Liver (tissue), 9 donors: ENCODE measurements around the gene PLAC9. TPM values are rescaled to one million over a fixed set of nuclear protein-coding genes. Genes with fewer than 3 reads are reported as not detected.

ENCODE experiments used
- DNase-seq: peaks from one replicate; pipeline ENCODE4 v3.0.0-alpha.2; 2017; ENCODE audit warnings: low spot score
- H3K27ac ChIP-seq, 2 donors: one replicate each; pipeline ENCODE4 v1.7.0; 2013; ENCODE audit warnings: inconsistent platforms in 2 of 2, low read length in 2 of 2, control low read depth in 1 of 2, low read depth in 1 of 2, mild to moderate bottlenecking in 1 of 2
- H3K27me3 ChIP-seq, 4 donors: one replicate each; pipeline versions ENCODE4 v1.6.1 to v1.7.0; 2013; ENCODE audit warnings: low read length in 3 of 4, inconsistent platforms in 1 of 4, mild to moderate bottlenecking in 1 of 4, moderate library complexity in 1 of 4; ENCODE audit not compliant: control insufficient read depth in 4 of 4, insufficient read depth in 4 of 4
- H3K36me3 ChIP-seq, 4 donors: one replicate each; pipeline versions ENCODE4 v1.6.1 to v1.7.0; 2013; ENCODE audit warnings: low read length in 3 of 4, mild to moderate bottlenecking in 3 of 4, low read depth in 1 of 4, moderate library complexity in 1 of 4; ENCODE audit not compliant: control insufficient read depth in 4 of 4, insufficient read depth in 3 of 4
- H3K4me1 ChIP-seq, 4 donors: one replicate each; pipeline versions ENCODE4 v1.6.1 to v1.7.0; 2013; ENCODE audit warnings: low read length in 3 of 4, mild to moderate bottlenecking in 3 of 4, moderate library complexity in 1 of 4; ENCODE audit not compliant: control insufficient read depth in 4 of 4, insufficient read depth in 4 of 4
- H3K4me3 ChIP-seq, 3 donors: one replicate each; pipeline versions ENCODE4 v1.6.1 to v1.7.0; 2013; ENCODE audit warnings: low read length in 3 of 3, control low read depth in 1 of 3, low read depth in 1 of 3, mild to moderate bottlenecking in 1 of 3
- H3K9ac ChIP-seq, 2 donors: one replicate each; pipeline ENCODE4 v1.7.0; 2013; ENCODE audit warnings: low read length in 2 of 2, mild to moderate bottlenecking in 2 of 2, moderate library complexity in 2 of 2, control low read depth in 1 of 2, low read depth in 1 of 2
- H3K9me3 ChIP-seq, 4 donors: one replicate each; pipeline versions ENCODE4 v1.6.1 to v1.7.0; 2013; ENCODE audit warnings: low read length in 3 of 4; ENCODE audit not compliant: control insufficient read depth in 4 of 4
- CTCF ChIP-seq: fragments of 150-350 bp; IDR thresholded peaks from 2 replicates; pipeline ENCODE4 v1.5.1; 2017; ENCODE audit warnings: improper control_type of control experiment, low read depth, low read length; ENCODE audit not compliant: missing input control
- EGR1 ChIP-seq, 2 donors: IDR thresholded peaks; 2 replicates each; pipeline ENCODE4 v1.6.1; 2016 to 2018; ENCODE audit warnings: antibody characterized with exemption in 2 of 2, low read depth in 2 of 2
- FOXA1 ChIP-seq: IDR thresholded peaks from 2 replicates; pipeline ENCODE4 v1.6.1; 2016; ENCODE audit warnings: antibody characterized with exemption
- FOXA2 ChIP-seq: IDR thresholded peaks from 2 replicates; pipeline ENCODE4 v1.6.1; 2016; ENCODE audit warnings: antibody characterized with exemption
- GABPA ChIP-seq, 2 donors: IDR thresholded peaks in 1 of 2; conservative IDR thresholded peaks in 1 of 2; 2 replicates each; pipeline ENCODE4 v1.6.1; 2016; ENCODE audit warnings: antibody characterized with exemption in 2 of 2, mild to moderate bottlenecking in 1 of 2, moderate library complexity in 1 of 2
- HNF4A ChIP-seq, 2 donors: conservative IDR thresholded peaks; 2 replicates each; pipeline ENCODE4 v1.6.1; 2016; ENCODE audit warnings: antibody characterized with exemption in 2 of 2, mild to moderate bottlenecking in 2 of 2
- HNF4G ChIP-seq: IDR thresholded peaks from 2 replicates; pipeline ENCODE4 v1.6.1; 2016; ENCODE audit warnings: antibody characterized with exemption
- JUND ChIP-seq, 2 donors: IDR thresholded peaks; 2 replicates each; pipeline ENCODE4 v1.6.1; 2016; ENCODE audit warnings: antibody characterized with exemption in 2 of 2
- REST ChIP-seq: IDR thresholded peaks from 2 replicates; pipeline ENCODE4 v1.6.1; 2016; ENCODE audit warnings: antibody characterized with exemption, mild to moderate bottlenecking
- YY1 ChIP-seq: IDR thresholded peaks from 2 replicates; pipeline ENCODE4 v1.6.1; 2016; ENCODE audit warnings: antibody characterized with exemption, mild to moderate bottlenecking
- ZBTB33 ChIP-seq: IDR thresholded peaks from 2 replicates; pipeline ENCODE4 v1.6.1; 2016; ENCODE audit warnings: antibody characterized with exemption
- WGBS: extraction: QIAGEN DNeasy Blood & Tissue Kit; methylation state at CpG from one replicate; pipeline ENCODE4 v1.1.7; 2013; 5-methylcytosine and 5-hydroxymethylcytosine counted together
- polyA plus RNA-seq, 2 donors: library from polyadenylated mRNA; stranded (reverse) in 1 of 2; unstranded in 1 of 2; fragments of 200-250 nt in 1 of 2; fragments of >200 nt in 1 of 2; fragmentation: Nextera tagmentation in 1 of 2; extraction: Ambion mirVana in 1 of 2; gene quantifications; one replicate each; pipeline versions ENCODE4 v1.2.1 to v1.2.3, GENCODE V29; 2013 to 2015
- total RNA-seq, 2 donors: library from RNA; depleted of rRNA; stranded (reverse); fragments of >200 nt; gene quantifications; one replicate each; pipeline ENCODE4 v1.2.3, GENCODE V29; 2014
- donor health status: healthy.
- donor health status: healthy.
- donor health status: healthy.
- donor health status: healthy.
- donor health status: healthy.

The PLAC9 gene
- total and polyA plus RNA-seq, 4 donors: 0.67 to 5.6 (median 2.1) TPM

GRCh38 chr10:80164596-80164995 lies 32.1 kb downstream of the PLAC9 start (continued):
- TF ChIP-seq ZBTB33 (no peak), GABPA (IDR thresholded peaks at IDR 0.05 in 1 of 2, conservative IDR thresholded peaks at IDR 0.05 in 1 of 2) (no peak), EGR1 (IDR thresholded peaks at IDR 0.05; ENCODE audit: low read depth in 2 of 2) (no peak)

GRCh38 chr10:80165173-80165572 lies 32.6 kb downstream of the PLAC9 start:
- H3K36me3 ChIP-seq: peaks cover 3 to 42% (median 25%) of the 10 kb centered on the region in 4 donors
- no peaks in the 10 kb centered on the region for H3K4me1 ChIP-seq
- TF ChIP-seq JUND (IDR thresholded peaks at IDR 0.05) (no peak), HNF4G (no peak)
- no peak overlapping the region for H3K4me3 ChIP-seq
- H3K27me3 ChIP-seq: no peaks in the 10 kb centered on the region
- no peak for DNase-seq
- no peaks in the 10 kb centered on the region for H3K9me3 ChIP-seq
- 94% methylated on average over 7 of the region's 7 CpGs for WGBS
- H3K27ac ChIP-seq: no peak overlapping the region
- no peak overlapping the region for H3K9ac ChIP-seq

GRCh38 chr10:80166581-80167470 lies 34.3 kb downstream of the PLAC9 start:
- no peak overlapping the region for H3K27ac ChIP-seq
- DNase-seq: no peak
- H3K36me3 ChIP-seq: peaks cover 3 to 40% (median 24%) of the 10 kb centered on the region in 4 donors

More at GRCh38 chr10:80166581-80167470, 34.3 kb downstream of the PLAC9 start:
- WGBS: 93% methylated on average over 28 of the region's 28 CpGs
- H3K9me3 ChIP-seq: no peaks in the 10 kb centered on the region
- H3K9ac ChIP-seq: no peak overlapping the region
- no peaks in the 10 kb centered on the region for H3K27me3 ChIP-seq
- no peak overlapping the region for H3K4me3 ChIP-seq
- H3K4me1 ChIP-seq: no peaks in the 10 kb centered on the region
- no peak for TF ChIP-seq YY1
- no peak for TF ChIP-seq REST
- TF ChIP-seq FOXA1: no peak
- TF ChIP-seq HNF4A (conservative IDR thresholded peaks at IDR 0.05): no peak
- no peak for TF ChIP-seq CTCF
- TF ChIP-seq EGR1 (IDR thresholded peaks at IDR 0.05; ENCODE audit: low read depth in 2 of 2): no peak
- TF ChIP-seq HNF4G: no peak
- no peak for TF ChIP-seq FOXA2
- TF ChIP-seq ZBTB33: no peak
